T-helper 2 cell (primary cell): Measurements from ENCODE around the gene EBF3.

ENCODE experiments used
- DNase-seq, 5 experiments: peaks; one replicate each; pipeline versions ENCODE4 v3.0.0 to v3.0.0-alpha.2; 2012 to 2022

EBF3 gene

DNA sequence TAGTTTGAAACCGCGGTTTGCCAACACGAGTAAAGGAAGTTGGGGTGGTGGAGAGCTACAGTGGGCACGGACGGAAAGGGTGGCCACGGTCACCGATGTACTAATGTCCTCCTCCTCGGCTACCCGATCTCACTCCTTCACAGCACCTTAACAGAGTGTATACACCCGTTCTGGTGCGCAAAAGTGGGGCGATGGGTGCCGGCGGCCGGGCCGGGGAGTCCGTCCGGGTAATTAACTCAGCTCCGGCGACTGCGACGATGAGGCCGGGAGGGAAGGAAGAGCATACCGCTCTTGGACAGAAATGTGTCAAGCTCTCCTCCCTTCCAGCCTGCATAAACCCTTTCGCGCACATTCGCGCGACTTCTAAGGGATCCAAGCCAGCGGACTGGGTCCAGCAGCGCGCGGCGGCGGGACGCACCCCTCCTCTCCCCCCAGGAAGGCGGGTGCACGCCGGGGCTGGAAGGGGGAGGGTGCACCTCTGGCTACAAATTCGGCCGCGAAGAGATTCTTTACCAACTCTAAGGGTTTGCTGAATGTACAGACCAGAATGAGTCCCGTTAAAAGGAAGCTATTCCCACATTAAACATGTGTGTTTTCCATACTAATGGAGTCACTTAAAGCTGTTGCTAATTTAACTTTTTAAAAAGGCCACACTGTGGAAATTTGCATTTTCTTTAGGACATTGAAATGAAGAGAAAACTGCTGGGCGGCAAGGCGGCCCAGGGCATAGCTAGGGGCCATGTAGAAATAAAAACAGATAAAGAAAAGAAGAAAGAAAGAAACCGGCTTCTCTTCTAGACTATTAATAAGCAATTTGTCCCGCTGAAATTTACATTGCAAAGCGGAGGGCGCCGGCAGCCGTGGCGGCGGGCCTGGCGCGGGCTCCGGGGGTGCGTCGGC is 6.6 kb upstream of the EBF3 start:
- DNase-seq = no peak

DNA sequence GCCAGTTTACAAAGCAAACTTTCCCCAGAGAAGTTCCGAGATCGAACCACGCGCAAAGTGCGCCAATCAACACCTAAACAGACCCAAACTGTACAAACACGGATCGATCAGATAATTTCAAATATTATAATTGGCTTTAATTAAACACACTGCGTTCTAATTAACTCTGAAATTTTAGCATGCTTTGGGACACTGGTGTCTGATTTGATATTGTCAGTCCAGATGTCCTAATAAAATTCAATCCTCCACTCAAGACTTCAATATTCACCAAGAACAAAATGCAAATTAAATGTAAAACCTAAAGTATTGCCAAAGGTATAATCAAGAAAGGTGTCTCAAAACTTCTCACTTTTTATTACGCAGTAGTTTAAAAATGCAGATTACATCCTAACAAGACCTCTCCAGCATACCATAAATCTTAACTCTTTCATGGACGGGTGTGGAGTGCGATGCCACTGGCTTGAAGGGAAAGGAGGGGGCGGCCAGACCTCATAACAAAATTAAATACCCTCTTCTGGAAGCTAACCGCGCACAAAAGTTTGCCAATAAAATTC is 5.9 kb upstream of the EBF3 start:
- no peak for DNase-seq

DNA sequence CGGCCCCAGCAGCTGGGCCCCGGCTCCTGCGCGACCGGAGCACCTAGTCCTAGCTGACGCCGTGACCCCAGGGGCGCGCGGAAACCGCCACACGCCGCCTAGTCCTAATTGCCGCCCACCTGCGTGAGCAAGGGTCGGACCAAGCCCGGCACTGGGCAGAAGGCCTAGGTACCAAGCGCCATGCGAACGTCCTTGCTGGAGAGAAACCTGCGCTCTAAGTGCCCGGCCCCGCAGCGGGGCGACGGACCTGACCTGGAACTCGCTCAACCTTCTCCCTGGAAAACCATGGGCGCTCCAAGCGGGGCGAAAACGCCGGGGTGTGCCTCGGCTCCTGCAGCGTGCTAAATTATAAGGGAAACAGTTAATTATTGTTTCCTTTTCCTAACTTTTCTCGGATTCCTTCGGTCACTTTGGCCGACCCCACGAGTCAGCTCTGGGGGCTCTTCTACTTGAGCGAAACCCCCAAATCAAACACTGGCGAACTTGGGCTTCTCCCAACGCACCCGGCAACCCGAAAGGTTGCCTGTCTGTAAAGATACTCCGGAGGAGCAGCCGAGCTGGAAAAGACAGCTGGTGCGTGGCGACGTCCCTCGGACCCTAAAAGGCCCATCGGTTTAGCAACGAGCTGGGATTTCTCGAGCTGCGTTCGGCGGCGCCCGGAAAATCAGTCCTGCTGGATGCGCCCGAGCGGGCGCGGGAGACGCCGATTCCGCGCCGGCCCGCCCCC is 5.3 kb upstream of the EBF3 start:
- no peak for DNase-seq

DNA sequence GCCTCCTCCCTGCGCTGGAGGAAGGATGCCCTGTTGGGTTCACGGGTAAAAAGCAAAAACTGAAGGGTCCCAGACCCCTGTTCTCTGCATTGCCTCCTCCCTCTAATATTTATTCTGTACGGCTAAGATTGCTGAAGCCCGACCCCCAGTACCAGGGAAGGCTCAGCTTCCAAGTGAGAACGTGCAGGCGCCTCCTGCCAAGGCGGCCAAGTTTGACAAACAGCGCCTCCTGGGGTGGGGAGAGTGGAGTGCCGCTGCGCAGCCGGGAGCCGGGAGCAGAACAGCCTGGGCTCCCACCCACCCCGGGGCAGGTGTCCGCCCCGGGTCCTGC is 4.7 kb upstream of the EBF3 start:
- DNase-seq = peak in 1 of 5 experiments; percentile 59

DNA sequence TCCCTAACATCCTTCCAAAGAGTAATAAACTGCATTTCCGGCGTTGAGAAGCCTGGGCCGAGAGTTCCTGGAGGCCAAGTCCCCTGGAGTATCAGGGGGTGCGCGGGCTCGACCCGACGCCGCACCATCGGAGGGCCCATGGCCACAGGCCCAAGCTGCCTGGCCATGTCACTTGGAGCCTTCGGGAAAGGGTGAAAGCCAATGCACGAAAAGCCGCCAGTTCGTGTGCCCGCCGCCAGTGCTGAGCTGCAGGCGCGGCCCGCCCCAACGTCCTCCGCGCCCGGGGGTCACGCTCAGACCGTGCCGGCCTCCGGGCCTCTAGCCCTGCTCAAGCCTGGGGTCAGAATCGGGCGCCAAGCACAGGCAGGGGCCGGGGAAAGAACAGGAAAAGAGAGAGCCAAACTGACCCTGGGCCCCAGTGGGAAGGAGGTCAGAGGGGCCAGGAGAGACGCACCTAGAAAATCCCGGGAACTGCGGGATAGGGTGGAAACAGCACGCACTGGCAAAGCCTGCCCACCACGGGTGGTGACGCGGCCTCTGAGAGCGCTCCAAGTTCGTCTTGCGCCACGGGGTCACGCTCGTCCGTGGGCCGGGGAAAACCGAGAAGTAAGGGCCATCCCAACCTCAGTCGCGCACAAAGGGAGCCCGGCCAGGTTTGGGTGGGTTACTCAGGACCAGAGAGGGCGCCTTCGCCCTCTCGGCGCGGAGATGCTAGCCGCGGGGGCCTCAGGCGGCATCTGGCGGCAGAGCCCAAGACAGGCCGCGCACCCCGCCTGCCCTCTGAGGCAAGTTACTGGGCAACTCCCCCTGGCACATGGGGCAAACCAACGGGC is 4.2 kb upstream of the EBF3 start:
- no peak for DNase-seq

DNA sequence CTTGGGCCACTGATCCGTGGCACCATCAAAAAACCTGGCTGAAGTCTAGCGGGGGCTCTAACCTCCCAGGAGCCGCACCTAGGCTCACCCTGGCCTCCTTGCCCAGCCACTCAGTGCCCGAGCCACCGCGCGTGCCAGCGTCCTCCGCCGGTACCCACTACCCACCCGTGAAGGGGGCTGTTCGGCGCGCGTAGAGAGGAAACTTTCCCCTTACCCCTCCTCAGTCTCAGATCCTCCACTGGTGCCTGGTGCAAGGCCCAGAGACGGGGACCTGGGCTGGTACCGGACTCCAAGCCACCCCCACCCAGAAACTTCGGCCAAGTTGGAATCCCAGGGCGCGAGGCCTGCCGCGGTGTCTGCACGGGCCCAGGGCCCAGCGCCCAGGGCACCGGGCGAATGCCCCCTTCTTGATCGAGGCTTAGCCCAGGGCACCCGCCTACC is 3.5 kb upstream of the EBF3 start:
- DNase-seq = no peak

DNA sequence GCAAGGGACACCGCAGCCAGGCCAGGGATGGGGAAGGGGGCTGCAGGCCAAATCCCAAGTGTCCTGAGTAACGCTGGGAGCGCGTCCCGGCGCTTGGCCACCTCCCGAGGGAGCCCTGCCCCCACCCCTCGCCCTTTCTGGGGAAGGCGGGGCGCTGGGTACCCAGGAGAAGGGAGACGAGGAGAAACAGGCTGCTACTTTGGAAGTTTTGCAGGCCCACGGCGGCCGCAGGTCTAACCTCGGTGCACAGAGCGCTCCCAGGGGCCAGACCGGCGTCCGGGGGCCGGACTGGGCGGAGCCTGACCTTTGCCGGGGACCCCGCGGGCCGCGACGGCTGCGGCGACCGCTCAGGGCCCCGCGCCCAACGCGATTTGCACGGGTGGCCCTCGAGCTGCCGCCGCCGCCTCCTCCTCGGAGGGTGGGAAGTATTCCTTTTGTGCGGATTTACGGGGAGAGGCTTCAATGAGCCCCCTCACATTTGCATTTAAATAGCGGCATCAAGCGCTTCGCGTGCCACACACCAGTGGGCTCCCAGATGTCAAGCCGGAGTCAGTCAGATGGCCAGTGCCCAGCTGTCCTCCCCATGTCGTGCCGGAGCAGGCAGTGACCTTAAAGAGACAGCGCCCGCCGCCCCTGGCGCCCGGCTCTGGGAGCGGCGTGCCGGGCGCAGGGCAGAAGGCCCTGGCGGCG is 3.0 kb upstream of the EBF3 start:
- no peak for DNase-seq

DNA sequence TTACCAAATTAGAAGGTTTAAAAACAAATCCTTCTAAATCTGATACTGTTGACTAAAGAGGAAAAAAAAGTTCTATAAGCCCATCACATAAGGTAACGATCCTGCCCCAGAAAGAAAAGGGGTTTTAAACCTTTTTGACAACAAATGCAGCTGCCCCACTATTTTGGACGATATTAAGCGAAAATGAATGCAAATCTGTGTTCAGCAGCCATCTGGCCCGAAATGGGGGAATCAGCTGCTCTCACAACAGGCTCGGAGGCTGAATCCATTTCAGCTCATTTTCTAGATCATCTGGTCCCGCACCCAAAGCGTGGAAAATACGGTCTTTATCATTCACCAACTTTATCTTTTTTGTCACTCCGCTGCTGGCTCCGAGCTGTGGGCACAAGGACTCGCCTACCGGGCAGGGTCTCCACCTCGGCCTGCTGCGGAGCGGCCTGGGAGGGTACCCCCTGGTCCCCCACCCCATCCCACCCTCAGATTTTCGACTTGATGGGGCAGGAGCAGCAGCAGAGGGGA is 2.4 kb upstream of the EBF3 start:
- DNase-seq = no peak

DNA sequence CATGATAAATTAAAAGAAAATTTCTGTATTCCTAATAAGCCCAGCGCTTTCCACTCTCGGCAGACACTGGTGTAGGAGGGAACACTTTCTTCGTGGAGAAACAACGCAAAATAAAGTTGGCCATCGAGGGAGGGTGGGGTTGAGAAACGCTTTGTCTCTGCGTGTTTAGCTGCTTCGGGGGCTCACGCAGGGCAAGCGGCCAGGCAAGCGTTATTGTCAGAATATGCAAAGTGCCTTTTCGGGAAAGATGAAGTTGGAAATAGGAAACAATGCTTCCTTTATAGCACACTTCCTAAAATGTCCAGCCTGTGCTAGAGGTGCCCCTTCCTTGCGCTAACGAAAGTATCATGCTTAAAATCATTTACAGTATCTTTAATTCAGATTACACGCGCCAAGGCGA is 1.9 kb upstream of the EBF3 start:
- no peak for DNase-seq

DNA sequence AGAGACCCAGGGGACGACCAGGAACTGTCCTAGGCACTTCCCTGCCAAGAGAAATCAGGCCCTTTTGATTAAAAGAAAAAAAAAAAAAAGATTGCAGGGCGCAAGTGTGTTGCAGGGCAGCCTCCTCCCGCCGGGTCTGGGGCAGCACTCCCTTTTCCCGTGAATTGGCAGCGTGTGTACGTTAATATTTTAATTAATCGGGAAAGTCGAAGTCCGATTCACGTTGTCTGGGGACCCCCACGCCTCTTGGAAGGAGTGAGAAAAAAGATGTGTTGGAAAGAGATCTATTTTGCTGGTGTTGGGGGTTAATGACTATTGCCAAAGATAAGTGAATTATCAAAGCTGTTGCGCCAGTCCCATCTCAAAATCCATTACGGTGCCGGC is 1.3 kb upstream of the EBF3 start:
- DNase-seq = no peak

DNA sequence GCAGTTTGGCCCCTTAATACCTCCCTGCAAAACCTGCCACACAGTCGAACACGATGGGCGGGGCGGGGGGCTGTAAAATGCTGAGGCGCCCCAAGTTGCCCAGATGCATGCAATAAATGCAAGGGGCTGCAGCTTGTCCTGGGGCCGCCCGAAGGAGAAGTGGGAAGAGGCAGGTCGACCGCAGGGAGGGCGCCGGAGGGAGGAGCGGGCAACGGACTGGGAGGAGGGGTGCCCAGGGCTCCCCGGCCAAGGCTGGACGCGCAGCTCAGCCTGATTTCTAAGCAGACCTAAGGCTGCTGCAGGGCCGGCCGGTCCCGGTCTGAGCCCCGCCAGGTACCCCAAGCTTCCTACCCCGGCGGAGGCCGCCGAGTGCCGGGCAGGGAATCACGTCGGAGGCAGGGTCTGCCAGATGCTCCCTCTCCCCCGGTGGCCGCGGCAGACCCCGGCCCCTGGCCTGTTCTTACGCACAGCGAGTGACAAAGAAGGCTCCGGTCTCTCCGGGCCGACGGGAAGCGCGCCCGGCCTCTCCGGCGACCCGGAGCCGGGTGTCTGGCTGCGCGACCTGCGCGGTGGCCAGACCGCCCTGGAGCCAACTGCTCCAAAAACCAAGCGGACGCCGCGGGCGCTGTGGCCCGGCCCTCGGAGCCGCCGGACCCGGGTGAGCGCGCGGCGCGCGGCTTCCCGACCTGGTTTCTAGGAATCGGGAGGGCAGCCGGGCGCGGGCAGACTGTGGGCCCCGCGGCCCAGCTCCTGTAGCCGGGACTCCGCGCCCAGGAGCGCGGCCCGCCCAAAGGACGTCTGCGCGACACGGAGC is 744 bp upstream of the EBF3 start:
- DNase-seq = no peak

DNA sequence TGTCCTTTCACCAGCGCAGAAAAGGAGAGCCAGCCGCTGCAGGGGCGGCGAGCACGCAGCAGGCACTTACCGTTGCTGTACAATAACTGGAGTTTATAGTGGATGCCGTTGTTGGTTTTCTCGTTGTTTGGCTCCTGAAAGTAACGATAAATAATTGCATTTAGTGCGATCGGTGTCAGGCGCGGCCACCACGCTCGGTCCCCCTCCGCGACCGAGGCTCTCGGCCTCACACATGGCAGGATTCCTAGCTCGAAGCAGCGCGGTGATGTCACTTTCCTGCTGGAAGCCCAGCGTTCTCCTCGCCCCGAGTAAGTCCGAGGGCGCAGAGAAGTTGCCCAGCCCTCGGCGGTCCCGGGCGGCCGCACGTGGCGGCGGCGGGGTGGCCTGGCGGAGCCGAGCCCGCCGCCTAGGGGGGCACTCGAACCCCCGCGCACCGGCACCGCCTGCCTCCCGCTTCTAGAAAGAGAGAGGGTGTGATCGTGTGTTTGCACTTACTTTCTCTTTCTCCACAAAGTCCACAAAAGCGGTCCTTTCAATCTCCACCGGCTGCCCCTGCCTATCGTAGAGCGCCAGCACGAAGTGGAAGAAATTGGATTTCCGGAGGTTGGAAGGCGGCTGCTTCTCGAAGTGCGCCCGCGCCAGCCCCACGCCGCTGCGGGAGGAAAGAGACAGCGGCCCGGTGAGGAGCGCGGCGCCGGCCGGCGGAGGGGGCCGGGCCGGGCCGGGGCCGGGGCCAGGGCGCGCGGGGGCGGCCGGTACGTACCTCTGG is 1.0 kb downstream of the EBF3 start:
- DNase-seq = peak in 1 of 5 experiments; percentile 37

DNA sequence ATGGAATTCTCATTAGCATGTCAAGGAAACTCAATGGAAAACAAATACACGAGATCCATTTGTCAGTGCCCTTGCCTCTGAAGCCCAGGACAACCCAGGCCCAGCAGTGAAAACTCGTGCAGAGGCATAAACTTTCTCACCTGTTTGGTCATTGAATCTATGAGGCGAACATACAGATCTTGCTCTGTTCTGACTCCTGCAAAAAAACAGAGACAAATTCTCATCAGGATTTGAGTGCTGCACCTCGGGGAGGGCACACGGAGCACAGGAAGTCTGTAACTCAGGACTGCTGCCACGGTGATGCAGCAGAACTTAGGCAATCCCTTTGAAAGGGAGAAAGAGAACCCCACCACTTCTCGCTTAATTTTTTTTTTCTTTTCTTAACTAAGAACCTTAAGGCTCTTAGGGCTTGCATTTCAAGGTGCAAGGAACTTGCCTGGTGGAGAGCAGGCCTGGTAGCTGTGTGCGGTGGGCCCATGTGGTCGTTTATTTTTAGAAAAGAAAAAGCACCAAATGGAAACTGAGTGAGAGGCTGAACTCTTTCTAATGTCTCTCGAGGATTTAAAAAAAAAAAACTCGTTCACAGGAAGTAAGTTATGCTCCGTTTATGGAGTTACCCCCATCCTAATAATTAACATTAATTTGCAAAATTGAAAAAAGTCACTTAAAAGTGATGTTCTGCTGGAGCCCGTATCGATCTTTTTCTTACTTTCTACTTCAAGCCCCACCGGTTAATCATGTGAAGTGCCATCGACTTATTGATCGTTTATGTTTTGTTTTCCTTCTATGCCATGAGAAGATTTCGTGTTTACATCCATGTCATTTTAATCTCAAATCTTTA is 1.8 kb downstream of the EBF3 start:
- DNase-seq = no peak

DNA sequence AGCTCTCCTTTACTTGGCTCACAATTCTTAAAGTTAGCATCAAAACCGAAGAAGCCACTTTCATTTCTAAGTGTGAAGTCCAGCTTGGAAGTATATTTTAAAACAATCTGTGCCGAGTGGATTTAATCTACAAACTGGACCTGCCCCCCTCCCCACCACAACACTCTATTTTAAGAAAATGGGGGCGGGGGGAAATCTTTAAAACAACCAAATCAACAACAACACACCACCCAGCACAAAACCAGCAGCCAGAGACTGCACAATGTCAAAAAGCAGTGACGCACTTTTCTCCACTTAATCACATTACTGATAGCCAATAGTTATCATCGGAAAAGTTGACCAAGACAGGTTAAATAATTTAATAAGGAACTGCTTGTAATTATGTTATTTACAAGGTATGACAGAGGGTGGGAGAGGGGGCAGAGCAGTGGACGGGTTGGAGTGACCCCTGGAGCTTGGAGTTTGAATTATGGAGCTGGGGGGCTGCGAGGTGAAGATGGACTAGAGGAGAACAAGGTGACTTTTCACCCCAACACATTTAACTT is 2.8 kb downstream of the EBF3 start:
- DNase-seq = no peak

DNA sequence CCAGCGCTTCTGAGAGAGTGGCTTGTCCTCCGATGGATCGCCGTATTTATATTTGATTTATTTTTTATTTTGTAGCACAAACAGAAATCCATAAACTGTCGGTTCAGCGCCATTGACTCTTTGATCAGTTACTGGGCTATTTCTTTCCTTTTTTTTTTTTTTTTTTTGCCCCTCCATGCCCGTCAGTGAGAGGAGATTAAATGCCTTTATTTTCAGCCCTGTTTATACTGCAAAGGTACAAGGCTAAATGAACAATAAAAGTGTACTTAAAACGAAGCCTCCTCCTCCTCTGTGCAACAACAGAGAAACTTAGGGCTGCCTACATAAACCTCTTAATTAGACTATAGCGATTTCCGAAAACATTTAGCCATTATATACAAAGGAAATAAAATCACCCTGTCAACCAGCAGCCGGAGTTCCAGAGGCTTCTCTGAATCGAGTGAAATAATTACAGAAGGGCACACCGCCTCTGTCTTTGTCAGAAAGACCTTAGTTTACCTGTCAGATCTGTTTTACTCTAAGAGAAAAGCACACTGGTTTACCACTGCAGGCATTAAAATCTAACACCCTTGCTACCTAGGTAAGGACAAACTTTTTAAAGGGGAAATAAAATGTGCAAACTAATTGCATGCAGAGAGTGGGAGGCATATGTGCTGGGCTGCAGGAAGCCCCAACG is 3.5 kb downstream of the EBF3 start:
- no peak for DNase-seq

DNA sequence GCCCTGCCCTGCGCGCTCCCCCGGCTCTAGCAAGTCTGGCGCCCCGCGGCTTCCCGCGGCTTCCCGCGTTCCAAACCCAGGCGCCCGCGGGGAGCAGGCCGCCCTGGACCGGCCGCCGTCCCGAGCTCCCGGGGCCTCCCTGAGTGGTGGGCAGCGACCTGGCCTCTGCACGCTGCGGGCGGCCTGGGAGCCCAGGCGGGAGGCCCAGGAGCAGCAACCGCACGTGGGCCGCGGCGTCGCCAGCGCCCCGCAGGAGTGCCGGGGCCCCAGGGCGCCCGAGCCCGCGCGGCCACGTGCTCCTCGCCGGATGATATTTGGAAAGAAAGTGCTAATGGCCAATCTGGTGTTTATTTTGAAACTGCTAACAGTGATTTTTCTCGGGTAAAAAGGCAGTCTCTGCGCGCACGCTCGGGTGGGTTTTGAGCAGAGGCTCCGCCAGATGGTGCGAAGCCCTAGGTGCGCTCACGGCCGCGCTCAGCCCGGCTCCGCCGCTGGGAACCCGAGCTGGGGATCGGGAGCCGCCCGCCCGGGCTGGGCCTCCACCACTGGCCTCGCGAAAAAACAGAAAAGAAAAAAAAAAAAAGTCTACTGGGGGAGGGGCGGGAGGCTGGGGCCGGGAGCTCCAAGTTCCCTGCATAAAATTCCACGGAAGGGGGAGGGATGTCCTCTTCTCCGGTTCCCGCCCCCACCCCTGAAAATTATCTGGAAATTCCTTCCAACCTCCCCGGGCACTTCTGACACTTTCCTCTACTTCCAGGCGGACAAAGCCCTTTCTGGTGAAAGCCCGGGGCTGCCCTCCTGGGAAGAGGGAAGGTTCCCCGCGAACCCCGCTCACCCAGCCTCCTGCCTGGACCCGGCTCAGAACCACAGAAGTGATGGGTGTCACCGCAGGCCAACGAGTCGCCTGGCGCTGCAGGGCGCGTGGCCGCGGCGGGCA is 4.3 kb downstream of the EBF3 start:
- no peak for DNase-seq
